Muscle layer of duodenum (tissue), 2 donors: Measurements from ENCODE around the gene FOLH1.
"Not testable (repeated sequence)": the region's sequence is repeated elsewhere in the genome, so short reads cannot be mapped to it uniquely, and the experiment has no call there.

Source experiments
- H3K27ac ChIP-seq: one replicate; pipeline ENCODE4 v1.7.0; 2013; ENCODE audit warnings: mild to moderate bottlenecking, low read length
- H3K27me3 ChIP-seq: one replicate; pipeline ENCODE4 v1.7.0; 2013; ENCODE audit warnings: low read depth, mild to moderate bottlenecking, control low read depth, low read length
- H3K36me3 ChIP-seq, 2 donors: one replicate each; pipeline ENCODE4 v1.7.0; 2013; ENCODE audit warnings: low read length in 2 of 2, control low read depth in 1 of 2, mild to moderate bottlenecking in 1 of 2; ENCODE audit not compliant: insufficient read depth in 2 of 2, control insufficient read depth in 1 of 2
- H3K4me1 ChIP-seq, 2 donors: one replicate each; pipeline ENCODE4 v1.7.0; 2013; ENCODE audit warnings: low read length in 2 of 2, mild to moderate bottlenecking in 2 of 2, control low read depth in 1 of 2, moderate library complexity in 1 of 2; ENCODE audit not compliant: insufficient read depth in 2 of 2, control insufficient read depth in 1 of 2
- H3K4me3 ChIP-seq, 2 donors: one replicate each; pipeline ENCODE4 v1.7.0; 2013; ENCODE audit warnings: low read length in 2 of 2, low read depth in 1 of 2, mild to moderate bottlenecking in 1 of 2
- H3K9me3 ChIP-seq, 2 donors: one replicate each; pipeline ENCODE4 v1.7.0; 2013; ENCODE audit warnings: low read length in 2 of 2, control low read depth in 1 of 2, mild to moderate bottlenecking in 1 of 2; ENCODE audit not compliant: control insufficient read depth in 1 of 2
- donor health status: healthy.

Gene FOLH1

GRCh38 chr11:49208006-49208721, at the start of gene FOLH1:
FOLH1 (minus strand) TSS chr11:49208602; CDS start chr11:49208409, 193 bp downstream.
- peak within 1 kb of the TSS; percentile 79 for H3K27ac ChIP-seq
- H3K4me3 ChIP-seq: peak within 1 kb of the TSS; percentile 65 to 68
- no peaks in the 10 kb centered on the region for H3K9me3 ChIP-seq
- peaks cover 0 to 6% of the 10 kb centered on the region in 2 donors for H3K4me1 ChIP-seq
- no peaks in the 10 kb centered on the region for H3K36me3 ChIP-seq
- H3K27me3 ChIP-seq: no peaks in the 10 kb centered on the region

GRCh38 chr11:49255148-49255547, 46.7 kb upstream of the FOLH1 start:
- not testable (repeated sequence) for H3K27ac ChIP-seq, H3K4me3 ChIP-seq, H3K36me3 ChIP-seq, H3K27me3 ChIP-seq, H3K9me3 ChIP-seq, H3K4me1 ChIP-seq

DNA sequence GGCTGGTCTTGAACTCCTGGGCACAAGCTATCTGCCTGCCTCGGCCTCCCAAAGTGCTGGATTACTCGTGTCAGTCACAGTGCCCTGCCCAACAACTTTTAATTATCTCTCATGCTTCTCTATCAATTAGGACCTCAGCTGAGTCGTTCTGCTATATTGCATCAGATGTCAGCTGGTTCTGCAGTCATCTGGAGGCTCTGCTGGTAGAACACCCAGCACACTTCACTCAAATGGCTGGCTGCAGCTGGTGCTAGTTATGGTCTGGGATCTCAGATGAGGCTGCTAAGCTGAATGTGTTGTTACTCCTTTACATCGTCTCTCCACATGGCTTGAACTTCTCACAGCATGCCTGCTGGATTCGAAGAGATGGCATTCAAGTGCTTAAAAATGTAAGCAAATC, 42.8 kb upstream of the FOLH1 start:
- H3K27me3 ChIP-seq, H3K4me3 ChIP-seq, H3K27ac ChIP-seq, H3K4me1 ChIP-seq, H3K36me3 ChIP-seq, H3K9me3 ChIP-seq: not testable (repeated sequence)

DNA sequence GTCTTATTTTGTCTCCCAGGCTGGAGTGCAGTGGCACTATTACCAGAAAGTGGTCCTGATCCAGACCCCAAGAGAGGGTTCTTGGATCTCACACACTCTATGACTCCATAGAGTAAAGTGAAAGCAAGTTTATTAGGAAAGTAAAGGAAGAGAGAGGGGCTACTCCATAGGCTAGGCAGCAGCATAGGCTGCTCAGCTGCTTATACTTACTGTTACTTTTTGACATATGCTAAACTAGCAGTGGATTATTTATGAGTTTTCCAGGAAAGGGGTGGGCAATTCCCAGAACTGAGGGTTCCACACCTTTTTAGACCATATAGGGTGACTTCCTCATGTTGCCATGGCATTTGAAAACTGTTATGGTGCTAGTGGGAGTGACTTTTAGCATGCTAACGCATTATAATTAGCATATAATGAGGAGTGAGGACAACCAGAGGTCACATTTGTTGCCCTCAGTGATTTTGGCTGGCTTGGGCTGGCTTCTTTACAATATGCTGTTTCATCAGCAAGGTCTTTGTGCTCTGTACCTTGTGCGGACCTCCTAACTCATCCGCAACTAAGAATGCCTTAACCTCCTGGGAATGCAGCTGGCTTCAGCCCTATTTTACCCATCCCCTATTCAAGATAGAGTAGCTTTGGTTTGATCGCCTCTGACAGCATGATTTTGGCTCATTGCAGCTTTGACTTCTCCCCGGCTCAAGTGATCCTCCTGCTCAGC, 42.2 kb upstream of the FOLH1 start:
- not testable (repeated sequence) for H3K4me3 ChIP-seq, H3K36me3 ChIP-seq, H3K4me1 ChIP-seq, H3K9me3 ChIP-seq, H3K27me3 ChIP-seq, H3K27ac ChIP-seq

- not testable (repeated sequence) for H3K36me3 ChIP-seq, H3K4me3 ChIP-seq, H3K27ac ChIP-seq, H3K9me3 ChIP-seq, H3K4me1 ChIP-seq, H3K27me3 ChIP-seq
Measured at GRCh38 chr11:49249363-49249762, 41.0 kb upstream of the FOLH1 start.

DNA sequence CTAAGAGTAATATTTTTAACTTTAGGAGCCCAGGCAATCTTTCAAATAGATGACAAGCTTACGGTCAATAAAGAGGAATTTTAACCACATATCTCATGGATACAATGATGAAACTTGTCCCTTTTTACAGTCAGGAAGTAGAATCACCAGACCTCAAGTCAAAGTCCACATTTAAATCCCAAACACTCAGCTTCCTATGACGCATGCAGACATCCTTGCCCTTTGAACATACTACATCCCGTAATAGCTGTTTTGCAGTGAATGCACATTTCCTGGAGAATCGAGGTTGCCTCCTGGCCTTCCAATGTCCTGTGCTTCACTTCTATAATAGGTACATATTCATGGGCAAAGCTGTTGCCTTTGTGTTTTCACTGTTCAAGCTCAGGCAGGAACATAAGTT, 25.3 kb upstream of the FOLH1 start:
- H3K4me1 ChIP-seq, H3K4me3 ChIP-seq, H3K27me3 ChIP-seq: not testable (repeated sequence)

GRCh38 chr11:49233019-49233418, 24.6 kb upstream of the FOLH1 start:
- H3K27ac ChIP-seq, H3K36me3 ChIP-seq, H3K9me3 ChIP-seq, H3K27me3 ChIP-seq, H3K4me3 ChIP-seq, H3K4me1 ChIP-seq: not testable (repeated sequence)

More for the DNA sequence above, 25.3 kb upstream of the FOLH1 start:
- H3K9me3 ChIP-seq, H3K36me3 ChIP-seq, H3K27ac ChIP-seq: not testable (repeated sequence)

- H3K27me3 ChIP-seq, H3K27ac ChIP-seq, H3K9me3 ChIP-seq, H3K4me1 ChIP-seq, H3K36me3 ChIP-seq, H3K4me3 ChIP-seq: not testable (repeated sequence)
Measured at GRCh38 chr11:49231725-49232124, 23.3 kb upstream of the FOLH1 start.

GRCh38 chr11:49230534-49230933, 22.1 kb upstream of the FOLH1 start:
- not testable (repeated sequence) for H3K27me3 ChIP-seq, H3K4me3 ChIP-seq, H3K36me3 ChIP-seq, H3K9me3 ChIP-seq, H3K4me1 ChIP-seq, H3K27ac ChIP-seq

- not testable (repeated sequence) for H3K27ac ChIP-seq, H3K9me3 ChIP-seq, H3K4me1 ChIP-seq, H3K27me3 ChIP-seq, H3K4me3 ChIP-seq, H3K36me3 ChIP-seq
Measured at GRCh38 chr11:49230001-49230400, 21.6 kb upstream of the FOLH1 start.

DNA sequence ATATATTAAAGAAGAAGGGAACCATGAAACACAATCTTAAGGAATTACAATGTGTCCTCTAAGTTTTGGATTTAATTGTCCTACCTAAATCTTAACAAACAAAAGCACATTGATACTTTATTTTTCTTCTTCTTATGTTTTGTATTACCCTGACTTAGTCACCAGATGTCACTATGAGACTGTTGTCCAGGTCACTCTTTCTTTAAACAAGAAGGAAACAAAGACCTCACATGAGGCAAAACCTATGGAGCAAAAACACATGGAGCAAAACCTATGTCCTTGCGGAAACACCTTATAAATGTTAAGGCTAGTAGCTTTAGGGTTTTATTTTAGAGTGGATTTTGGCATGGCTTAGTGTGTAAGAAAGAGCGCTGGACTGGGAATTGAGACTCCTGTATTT, 20.7 kb upstream of the FOLH1 start:
- H3K27me3 ChIP-seq, H3K27ac ChIP-seq, H3K4me1 ChIP-seq: not testable (repeated sequence)

GRCh38 chr11:49225255-49225785, 16.9 kb upstream of the FOLH1 start:
- not testable (repeated sequence) for H3K9me3 ChIP-seq, H3K36me3 ChIP-seq, H3K4me3 ChIP-seq

More for the DNA sequence above, 20.7 kb upstream of the FOLH1 start:
- not testable (repeated sequence) for H3K36me3 ChIP-seq, H3K4me3 ChIP-seq, H3K9me3 ChIP-seq

More at GRCh38 chr11:49225255-49225785, 16.9 kb upstream of the FOLH1 start:
- H3K4me1 ChIP-seq, H3K27me3 ChIP-seq, H3K27ac ChIP-seq: not testable (repeated sequence)
